OCI-LY7 (cell line): ENCODE results near the gene PIK3R4. TPM values are rescaled to one million over a fixed set of nuclear protein-coding genes. Genes with fewer than 3 reads are reported as not detected.

Experiments used
- BruUV-seq: library from RNA; stranded (reverse); fragments of 400-500 nt; replicated peaks from 2 replicates; lab custom pipeline; 2021; lab: Mats Ljungman, UMichigan
- CTCF ChIA-PET: fragments of 300-600 bp; sonication (Branson Sonifier 250); formaldehyde crosslinking; loops from one replicate; lab custom pipeline; 2022; ENCODE audit warnings: antibody characterized with exemption; ENCODE audit not compliant: unreplicated experiment; lab: Charles Lee
- POLR2A ChIA-PET: fragments of 300-600 bp; sonication (Branson Sonifier 250); formaldehyde crosslinking; loops from one replicate; lab custom pipeline; 2022; ENCODE audit warnings: antibody characterized with exemption; lab: Charles Lee
- DNase-seq: peaks from one replicate; pipeline ENCODE4 v3.0.0-alpha.2; 2015; ENCODE audit warnings: low spot score
- H2AFZ ChIP-seq: fragments of 200-600 bp; sonication (generic), shearing (Covaris generic); 2 replicates; pipeline ENCODE4 v1.6.1; 2014; ENCODE audit warnings: mild to moderate bottlenecking, antibody characterized with exemption, low read length, moderate library complexity
- H3K27ac ChIP-seq: fragments of 200-600 bp; sonication (generic); 2 replicates; pipeline ENCODE4 v1.5.1; 2014; ENCODE audit warnings: mixed run types, low read depth, mild to moderate bottlenecking, moderate library complexity, low read length, inconsistent platforms; ENCODE audit not compliant: poor library complexity, severe bottlenecking
- H3K36me3 ChIP-seq: fragments of 200-600 bp; sonication (generic); 2 replicates; pipeline ENCODE4 v1.6.1; 2014; ENCODE audit warnings: mild to moderate bottlenecking, antibody characterized with exemption, low read length, moderate library complexity, mixed read lengths; ENCODE audit not compliant: insufficient read depth
- H3K4me1 ChIP-seq: fragments of 200-600 bp; sonication (generic); 2 replicates; pipeline ENCODE4 v1.5.1; 2014; ENCODE audit warnings: mild to moderate bottlenecking, low read length; ENCODE audit not compliant: insufficient read depth, poor library complexity, severe bottlenecking
- H3K4me2 ChIP-seq: fragments of 200-600 bp; sonication (generic); 2 replicates; pipeline ENCODE4 v1.6.1; 2014; ENCODE audit warnings: mild to moderate bottlenecking, low read length
- H3K4me3 ChIP-seq: fragments of 200-600 bp; sonication (generic); 2 replicates; pipeline ENCODE4 v1.5.1; 2014; ENCODE audit warnings: mild to moderate bottlenecking, low read depth, low read length; ENCODE audit not compliant: poor library complexity, severe bottlenecking
- H3K79me2 ChIP-seq: fragments of 200-600 bp; sonication (generic); 2 replicates; pipeline ENCODE4 v1.6.1; 2016; ENCODE audit warnings: low read depth, mild to moderate bottlenecking, low read length, moderate library complexity, mixed read lengths; ENCODE audit not compliant: insufficient read depth
- H3K9me2 ChIP-seq: fragments of 200-600 bp; sonication (generic); 2 replicates; pipeline ENCODE4 v1.6.1; 2016; ENCODE audit warnings: mild to moderate bottlenecking, low read length, mixed read lengths; ENCODE audit not compliant: insufficient read depth
- H3K9me3 ChIP-seq: fragments of 200-600 bp; sonication (generic); 2 replicates; pipeline ENCODE4 v1.6.1; 2014; ENCODE audit warnings: mild to moderate bottlenecking, mixed run types, low read length, mixed read lengths
- H4K20me1 ChIP-seq: fragments of 200-600 bp; sonication (generic); 2 replicates; pipeline ENCODE4 v1.6.1; 2014; ENCODE audit warnings: mild to moderate bottlenecking, antibody characterized with exemption, low read length, moderate library complexity, mixed read lengths; ENCODE audit not compliant: insufficient read depth
- CTCF ChIP-seq: fragments of 200-600 bp; sonication (generic); conservative IDR thresholded peaks from 2 replicates; pipeline ENCODE4 v1.5.1; 2014; ENCODE audit warnings: mild to moderate bottlenecking, antibody characterized with exemption, low read length, moderate library complexity, mixed read lengths
- EZH2phosphoT487 ChIP-seq: fragments of 200-600 bp; sonication (generic); IDR thresholded peaks from 2 replicates; pipeline ENCODE4 v1.6.1; 2018; ENCODE audit warnings: low read depth, borderline replicate concordance, mild to moderate bottlenecking, mixed run types, antibody characterized with exemption, low read length, moderate library complexity, mixed read lengths
- intact Hi-C: fragments of 100-400 bp; cut with micrococcal nuclease; formaldehyde crosslinking; loops from one replicate; pipeline ENCODE4 v1.10.0; 2022; ENCODE audit not compliant: unreplicated experiment
- total RNA-seq, 2 experiments: library from RNA; depleted of rRNA in 1 of 2; stranded (reverse); fragments of >200 nt in 1 of 2; shearing (Covaris generic) in 1 of 2; gene quantifications; 2 replicates each; pipeline ENCODE4 v1.2.3, GENCODE V29; 2014 to 2022

PIK3R4 gene
- total RNA-seq, 2 experiments from 2014 or later = 28.7 to 30.3 TPM

- Histone ChIP-seq H3K4me2 (no peak overlapping the region), H3K9me2 (no peaks in the 10 kb centered on the region), H3K9me3 (no peaks in the 10 kb centered on the region), H4K20me1 (no peaks in the 10 kb centered on the region), H3K4me1 (no peaks in the 10 kb centered on the region), H3K79me2 (no peaks in the 10 kb centered on the region), H3K27ac (no peak overlapping the region), H3K36me3 (peaks cover 24% of the 10 kb centered on the region), H3K4me3 (no peak overlapping the region), H2AFZ (no peak overlapping the region)
- BruUV-seq = no TSS peak
- DNase-seq = no peak
- POLR2A ChIA-PET = interaction anchor here (1.1 kb wide), 1 partner anchor 39 kb away, joined by 4 read pairs; no protein-coding TSS in a partner anchor
- CTCF ChIA-PET = no interaction called here
- intact Hi-C loops = no loop called here
- no peak for TF ChIP-seq EZH2phosphoT487
- no peak for TF ChIP-seq CTCF
Observed at GRCh38 chr3:130671545-130672312, 74.9 kb downstream of the PIK3R4 start.

GRCh38 chr3:130669740-130670139 is 76.9 kb downstream of the PIK3R4 start:
- Histone ChIP-seq H3K79me2 (no peaks in the 10 kb centered on the region), H3K9me3 (no peaks in the 10 kb centered on the region), H4K20me1 (no peaks in the 10 kb centered on the region), H2AFZ (no peak overlapping the region), H3K4me3 (no peak overlapping the region), H3K27ac (no peak overlapping the region), H3K4me2 (no peak overlapping the region), H3K36me3 (peaks cover 9% of the 10 kb centered on the region), H3K4me1 (no peaks in the 10 kb centered on the region), H3K9me2 (no peaks in the 10 kb centered on the region)
- DNase-seq = no peak
- BruUV-seq = no TSS peak
- POLR2A ChIA-PET = no interaction called here
- TF ChIP-seq EZH2phosphoT487 (no peak), CTCF (no peak)
- CTCF ChIA-PET = no interaction called here
- intact Hi-C loops = no loop called here

- H4K20me1 ChIP-seq = no peaks in the 10 kb centered on the region
- CTCF ChIA-PET = no interaction called here
- no peak for TF ChIP-seq EZH2phosphoT487
- no peak for TF ChIP-seq CTCF
- H3K79me2 ChIP-seq = no peaks in the 10 kb centered on the region
- BruUV-seq = no TSS peak
- H3K4me3 ChIP-seq = no peak overlapping the region
- no peaks in the 10 kb centered on the region for H3K4me1 ChIP-seq
- no peak overlapping the region for H3K27ac ChIP-seq
- no peaks in the 10 kb centered on the region for H3K9me2 ChIP-seq
- H3K36me3 ChIP-seq = no peaks in the 10 kb centered on the region
- POLR2A ChIA-PET = no interaction called here
- intact Hi-C loops = no loop called here
- H2AFZ ChIP-seq = no peak overlapping the region
- no peak overlapping the region for H3K4me2 ChIP-seq
- no peak for DNase-seq
- no peaks in the 10 kb centered on the region for H3K9me3 ChIP-seq
Observed at GRCh38 chr3:130663092-130663491, 83.5 kb downstream of the PIK3R4 start.
